Right lobe of liver (tissue), 4 donors: ENCODE results near the gene CLEC16A.

Experiments
- CTCF ChIP-seq, 4 donors: fragments of 200-600 bp in 3 of 4; fragments of 450-650 bp in 1 of 4; IDR thresholded peaks; one replicate each; pipeline versions ENCODE4 v1.5.1 to v1.8.0; 2016 to 2022; ENCODE audit warnings: antibody characterized with exemption in 4 of 4, mild to moderate bottlenecking in 2 of 4
- POLR2A ChIP-seq: fragments of 450-650 bp; IDR thresholded peaks from one replicate; pipeline ENCODE4 v1.6.1; 2017; ENCODE audit warnings: antibody characterized with exemption, mild to moderate bottlenecking
- donor health status: DM: no; HTN: no; CAD: no.
- donor health status: DM: no; HTN: no; CAD: no.
- donor health status: DM: no; HTN: yes; CAD: no.

DNA sequence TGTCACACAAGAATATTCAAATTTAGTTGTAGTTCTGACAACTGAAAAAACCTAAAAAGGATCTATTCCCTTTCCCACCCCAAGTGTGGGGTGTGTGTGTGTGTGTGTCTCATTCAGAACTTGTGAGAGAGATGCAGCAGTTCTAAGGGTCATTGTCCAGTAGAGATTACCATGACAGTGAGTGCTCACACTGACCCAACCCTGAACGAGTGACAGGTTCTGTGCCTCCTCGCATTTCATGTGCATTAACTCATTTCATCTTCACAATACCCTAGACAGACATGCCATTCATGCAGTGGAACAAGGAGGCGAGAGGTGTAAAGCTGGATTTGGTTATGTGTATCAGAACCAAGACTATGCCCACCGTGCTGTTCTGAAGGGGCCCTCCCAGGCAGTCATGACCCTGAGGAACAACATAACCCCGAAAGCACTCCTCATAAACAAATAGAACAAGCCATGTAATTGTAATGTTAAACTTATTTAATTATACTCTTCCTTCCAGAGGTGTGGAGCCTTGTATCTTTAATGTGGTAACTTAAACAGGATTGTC, 102.1 kb downstream of the CLEC16A start:
- TF ChIP-seq POLR2A (no peak), CTCF (IDR thresholded peaks at IDR 0.05) (no peak)
